Globus pallidus (tissue), 1 donor: Measurements from ENCODE around the gene UGT2B10.

Source experiments
- DNase-seq: peaks from one replicate; pipeline ENCODE4 v3.0.0-alpha.2; 2015; ENCODE audit warnings: low spot score

The UGT2B10 gene

GRCh38 chr4:68871809-68872642 lies 56.2 kb downstream of the UGT2B10 start:
- DNase-seq: no peak

- DNase-seq: no peak
Observed at GRCh38 chr4:68872643-68873502, 57.1 kb downstream of the UGT2B10 start.

- DNase-seq: no peak
Observed at GRCh38 chr4:68874507-68874906, 58.7 kb downstream of the UGT2B10 start.

- no peak for DNase-seq
Observed at GRCh38 chr4:68877555-68877954, 61.8 kb downstream of the UGT2B10 start.

- DNase-seq: no peak
Observed at GRCh38 chr4:68878048-68878447, 62.3 kb downstream of the UGT2B10 start.
